ENCODE results near the gene ATG16L1. TPM values are rescaled to one million over a fixed set of nuclear protein-coding genes. Genes with fewer than 3 reads are reported as not detected.

ATG16L1 gene
- polyA plus RNA-seq, 1 donor from 2014 or later: 67.6 TPM

DNA sequence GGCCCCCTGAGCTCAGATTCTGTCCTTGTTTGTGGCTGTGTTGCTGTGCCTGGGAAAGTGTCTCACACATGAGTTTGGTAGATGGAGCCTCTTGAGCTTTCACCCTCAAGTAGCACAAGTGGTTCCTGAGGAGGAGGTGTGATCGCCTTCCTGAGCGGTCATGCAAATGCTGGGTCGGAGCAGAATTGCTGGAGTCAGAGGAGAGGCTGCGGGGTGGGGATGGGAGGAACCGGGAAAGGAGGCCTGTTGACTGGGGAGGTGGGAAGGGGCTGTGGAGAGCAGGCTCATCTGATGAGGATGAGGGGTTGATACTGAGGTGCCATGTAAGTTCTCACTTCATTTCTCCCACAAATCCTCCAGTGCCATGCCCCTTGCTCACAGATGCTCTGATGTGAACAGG lies 48.4 kb upstream of the ATG16L1 start:
- H3K79me2 ChIP-seq (replicated peaks; ENCODE audit: insufficient read depth, low read length): no peaks in the 10 kb centered on the region
- H3K9ac ChIP-seq (ENCODE audit: low read length): no peak overlapping the region
- H3K27ac ChIP-seq (ENCODE audit: low read length): no peak overlapping the region
- H4K20me1 ChIP-seq (ENCODE audit: insufficient read depth): no peaks in the 10 kb centered on the region
- no peaks in the 10 kb centered on the region for H3K36me3 ChIP-seq (ENCODE audit: insufficient read depth, low read length)
- no peak overlapping the region for H2AFZ ChIP-seq (ENCODE audit: low read depth, low read length)
- no peak overlapping the region for H3K4me2 ChIP-seq (ENCODE audit: low read length)
- no peaks in the 10 kb centered on the region for H3K9me2 ChIP-seq (ENCODE audit: insufficient read depth, low read length)
- H3K27me3 ChIP-seq (ENCODE audit: insufficient read depth, low read depth, low read length): no peaks in the 10 kb centered on the region
- H3F3A ChIP-seq (ENCODE audit: insufficient read depth, low read length, poor library complexity, severe bottlenecking): no peaks in the 10 kb centered on the region
- TF ChIP-seq, protein P1, sequence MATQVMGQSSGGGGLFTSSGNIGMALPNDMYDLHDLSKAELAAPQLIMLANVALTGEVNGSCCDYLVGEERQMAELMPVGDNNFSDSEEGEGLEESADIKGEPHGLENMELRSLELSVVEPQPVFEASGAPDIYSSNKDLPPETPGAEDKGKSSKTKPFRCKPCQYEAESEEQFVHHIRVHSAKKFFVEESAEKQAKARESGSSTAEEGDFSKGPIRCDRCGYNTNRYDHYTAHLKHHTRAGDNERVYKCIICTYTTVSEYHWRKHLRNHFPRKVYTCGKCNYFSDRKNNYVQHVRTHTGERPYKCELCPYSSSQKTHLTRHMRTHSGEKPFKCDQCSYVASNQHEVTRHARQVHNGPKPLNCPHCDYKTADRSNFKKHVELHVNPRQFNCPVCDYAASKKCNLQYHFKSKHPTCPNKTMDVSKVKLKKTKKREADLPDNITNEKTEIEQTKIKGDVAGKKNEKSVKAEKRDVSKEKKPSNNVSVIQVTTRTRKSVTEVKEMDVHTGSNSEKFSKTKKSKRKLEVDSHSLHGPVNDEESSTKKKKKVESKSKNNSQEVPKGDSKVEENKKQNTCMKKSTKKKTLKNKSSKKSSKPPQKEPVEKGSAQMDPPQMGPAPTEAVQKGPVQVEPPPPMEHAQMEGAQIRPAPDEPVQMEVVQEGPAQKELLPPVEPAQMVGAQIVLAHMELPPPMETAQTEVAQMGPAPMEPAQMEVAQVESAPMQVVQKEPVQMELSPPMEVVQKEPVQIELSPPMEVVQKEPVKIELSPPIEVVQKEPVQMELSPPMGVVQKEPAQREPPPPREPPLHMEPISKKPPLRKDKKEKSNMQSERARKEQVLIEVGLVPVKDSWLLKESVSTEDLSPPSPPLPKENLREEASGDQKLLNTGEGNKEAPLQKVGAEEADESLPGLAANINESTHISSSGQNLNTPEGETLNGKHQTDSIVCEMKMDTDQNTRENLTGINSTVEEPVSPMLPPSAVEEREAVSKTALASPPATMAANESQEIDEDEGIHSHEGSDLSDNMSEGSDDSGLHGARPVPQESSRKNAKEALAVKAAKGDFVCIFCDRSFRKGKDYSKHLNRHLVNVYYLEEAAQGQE (IDR thresholded peaks at IDR 0.05; ENCODE audit: borderline replicate concordance): no peak
- TF ChIP-seq EP300 (conservative IDR thresholded peaks at IDR 0.05; ENCODE audit: poor library complexity, severe bottlenecking) (no peak), TAF1 (IDR thresholded peaks at IDR 0.05; ENCODE audit: low read depth) (no peak), POLR2AphosphoS5 (IDR thresholded peaks at IDR 0.05) (no peak)
- peaks cover 5% of the 10 kb centered on the region for H3K9me3 ChIP-seq (ENCODE audit: low read length)
- H3K4me3 ChIP-seq (ENCODE audit: low read length): no peak overlapping the region

DNA sequence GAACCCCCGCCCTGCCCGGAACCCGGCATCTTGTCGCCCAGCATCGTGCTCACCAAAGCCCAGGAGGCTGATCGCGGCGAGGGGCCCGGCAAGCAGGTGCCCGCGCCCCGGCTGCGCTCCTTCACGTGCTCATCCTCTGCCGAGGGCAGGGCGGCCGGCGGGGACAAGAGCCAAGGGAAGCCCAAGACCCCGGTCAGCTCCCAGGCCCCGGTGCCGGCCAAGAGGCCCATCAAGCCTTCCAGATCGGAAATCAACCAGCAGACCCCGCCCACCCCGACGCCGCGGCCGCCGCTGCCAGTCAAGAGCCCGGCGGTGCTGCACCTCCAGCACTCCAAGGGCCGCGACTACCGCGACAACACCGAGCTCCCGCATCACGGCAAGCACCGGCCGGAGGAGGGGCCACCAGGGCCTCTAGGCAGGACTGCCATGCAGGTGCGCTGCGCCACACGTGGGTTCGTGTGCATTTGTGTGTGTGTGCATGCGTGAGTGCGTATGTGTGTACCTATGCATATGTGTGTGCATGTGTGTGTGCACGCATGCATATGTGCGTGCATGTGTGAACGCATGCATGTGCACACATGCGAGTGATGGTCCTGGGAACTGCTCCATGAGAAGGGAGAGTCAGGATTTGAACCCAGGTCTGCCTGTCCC lies 47.1 kb upstream of the ATG16L1 start:
- H3K9me3 ChIP-seq (ENCODE audit: low read length): peaks cover 5% of the 10 kb centered on the region
- no peak overlapping the region for H3K27ac ChIP-seq (ENCODE audit: low read length)
- no peaks in the 10 kb centered on the region for H4K20me1 ChIP-seq (ENCODE audit: insufficient read depth)
- no peaks in the 10 kb centered on the region for H3K9me2 ChIP-seq (ENCODE audit: insufficient read depth, low read length)
- no peaks in the 10 kb centered on the region for H3K27me3 ChIP-seq (ENCODE audit: insufficient read depth, low read depth, low read length)
- H3K4me2 ChIP-seq (ENCODE audit: low read length): no peak overlapping the region
- no peak overlapping the region for H2AFZ ChIP-seq (ENCODE audit: low read depth, low read length)
- H3K79me2 ChIP-seq (replicated peaks; ENCODE audit: insufficient read depth, low read length): no peaks in the 10 kb centered on the region
- H3K9ac ChIP-seq (ENCODE audit: low read length): no peak overlapping the region
- TF ChIP-seq EZH2 (IDR thresholded peaks at IDR 0.05; ENCODE audit: borderline replicate concordance, insufficient read depth, low read length, poor library complexity, severe bottlenecking) (no peak), MXI1 (conservative IDR thresholded peaks at IDR 0.05; ENCODE audit: poor library complexity, severe bottlenecking) (no peak), SMC3 (conservative IDR thresholded peaks at IDR 0.05; ENCODE audit: poor library complexity) (no peak), EP300 (conservative IDR thresholded peaks at IDR 0.05; ENCODE audit: poor library complexity, severe bottlenecking) (no peak), POLR2AphosphoS5 (IDR thresholded peaks at IDR 0.05) (no peak), RAD21 (conservative IDR thresholded peaks at IDR 0.05) (no peak), TAF1 (IDR thresholded peaks at IDR 0.05; ENCODE audit: low read depth) (no peak)
- TF ChIP-seq, protein P2, sequence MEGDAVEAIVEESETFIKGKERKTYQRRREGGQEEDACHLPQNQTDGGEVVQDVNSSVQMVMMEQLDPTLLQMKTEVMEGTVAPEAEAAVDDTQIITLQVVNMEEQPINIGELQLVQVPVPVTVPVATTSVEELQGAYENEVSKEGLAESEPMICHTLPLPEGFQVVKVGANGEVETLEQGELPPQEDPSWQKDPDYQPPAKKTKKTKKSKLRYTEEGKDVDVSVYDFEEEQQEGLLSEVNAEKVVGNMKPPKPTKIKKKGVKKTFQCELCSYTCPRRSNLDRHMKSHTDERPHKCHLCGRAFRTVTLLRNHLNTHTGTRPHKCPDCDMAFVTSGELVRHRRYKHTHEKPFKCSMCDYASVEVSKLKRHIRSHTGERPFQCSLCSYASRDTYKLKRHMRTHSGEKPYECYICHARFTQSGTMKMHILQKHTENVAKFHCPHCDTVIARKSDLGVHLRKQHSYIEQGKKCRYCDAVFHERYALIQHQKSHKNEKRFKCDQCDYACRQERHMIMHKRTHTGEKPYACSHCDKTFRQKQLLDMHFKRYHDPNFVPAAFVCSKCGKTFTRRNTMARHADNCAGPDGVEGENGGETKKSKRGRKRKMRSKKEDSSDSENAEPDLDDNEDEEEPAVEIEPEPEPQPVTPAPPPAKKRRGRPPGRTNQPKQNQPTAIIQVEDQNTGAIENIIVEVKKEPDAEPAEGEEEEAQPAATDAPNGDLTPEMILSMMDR (IDR thresholded peaks at IDR 0.05; ENCODE audit: poor library complexity, severe bottlenecking): no peak
- TF ChIP-seq, protein P1 (IDR thresholded peaks at IDR 0.05; ENCODE audit: borderline replicate concordance): no peak
- no peaks in the 10 kb centered on the region for H3F3A ChIP-seq (ENCODE audit: insufficient read depth, low read length, poor library complexity, severe bottlenecking)
- H3K4me3 ChIP-seq (ENCODE audit: low read length): no peak overlapping the region
- no peaks in the 10 kb centered on the region for H3K36me3 ChIP-seq (ENCODE audit: insufficient read depth, low read length)
